GM19372 (cell line): Measurements from ENCODE around the gene USP33.
"Not testable (repeated sequence)": the region's sequence is repeated elsewhere in the genome, so short reads cannot be mapped to it uniquely, and the experiment has no call there.

Experiments
- ATAC-seq: cut with Tn5 transposase; IDR thresholded peaks from one replicate; pipeline ENCODE4 v1.9.1; 2021; ENCODE audit warnings: mild to moderate bottlenecking, low read depth, moderate library complexity; ENCODE audit not compliant: unreplicated experiment

The USP33 gene

GRCh38 chr1:77759071-77760028 is at the start of gene USP33:
Gene USP33, minus strand, starts transcription at chr1:77759852. Its CDS starts 18,155 bp downstream, at chr1:77741697.
- ATAC-seq, result peak; percentile 95

DNA sequence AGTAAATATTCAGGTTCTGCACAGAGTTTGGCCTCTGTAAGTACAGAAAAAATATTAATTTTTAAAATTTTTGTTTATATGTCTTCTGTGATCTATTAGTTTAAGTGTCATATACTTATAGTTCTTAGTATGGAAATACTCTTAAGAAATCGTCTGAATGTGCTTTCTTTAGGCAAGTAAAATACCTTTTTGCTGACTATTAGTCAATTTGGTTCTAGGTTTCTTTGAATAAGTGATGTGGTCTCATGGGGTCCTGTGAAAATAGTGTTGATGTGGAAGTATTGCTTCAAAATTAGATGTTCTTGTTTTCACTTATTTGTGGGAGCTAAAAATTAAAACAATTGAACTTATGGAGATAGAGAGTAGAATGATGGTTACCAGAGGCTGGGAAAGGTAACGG is 43.7 kb upstream of the USP33 start:
- no peak for ATAC-seq

DNA sequence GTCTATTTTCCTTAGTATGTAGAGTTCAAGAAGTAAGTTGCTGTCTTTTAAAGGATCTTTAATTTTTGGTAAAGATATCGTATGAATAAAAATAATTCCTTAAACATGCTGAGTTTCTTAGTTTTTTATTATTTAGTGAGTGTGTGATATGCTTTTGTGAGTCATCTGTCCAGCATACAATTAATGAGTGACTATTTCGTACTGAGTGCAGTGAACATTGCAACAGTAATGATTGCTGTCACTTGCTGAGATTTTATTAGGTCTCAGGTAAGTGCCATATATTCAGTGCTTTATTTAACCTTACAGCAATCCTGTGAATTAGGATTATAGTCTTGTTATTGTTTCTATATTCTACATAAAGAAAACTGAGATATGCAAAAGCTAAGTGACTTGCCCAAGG is 42.4 kb upstream of the USP33 start:
- ATAC-seq, result no peak

DNA sequence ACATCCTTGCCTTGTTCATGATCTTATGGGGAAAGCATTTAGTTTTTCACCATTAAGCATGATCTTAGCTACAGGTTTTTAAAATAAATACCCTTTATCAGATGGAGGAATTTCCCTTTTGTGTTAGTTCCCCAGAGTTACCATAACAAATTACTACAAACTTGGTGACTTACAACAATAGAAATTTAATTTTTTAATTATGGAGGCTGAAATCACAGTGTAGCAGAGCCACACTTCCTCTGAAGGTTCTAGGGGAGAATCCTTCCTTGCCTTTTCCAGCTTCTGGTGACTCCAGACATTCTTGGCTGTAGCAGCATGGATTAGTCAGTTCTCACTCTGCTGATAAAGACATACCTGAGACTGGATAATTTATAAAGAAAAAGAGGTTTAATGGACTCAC is 38.3 kb upstream of the USP33 start:
- no peak for ATAC-seq

- no peak for ATAC-seq
Observed at GRCh38 chr1:77796695-77797405, 37.2 kb upstream of the USP33 start.

DNA sequence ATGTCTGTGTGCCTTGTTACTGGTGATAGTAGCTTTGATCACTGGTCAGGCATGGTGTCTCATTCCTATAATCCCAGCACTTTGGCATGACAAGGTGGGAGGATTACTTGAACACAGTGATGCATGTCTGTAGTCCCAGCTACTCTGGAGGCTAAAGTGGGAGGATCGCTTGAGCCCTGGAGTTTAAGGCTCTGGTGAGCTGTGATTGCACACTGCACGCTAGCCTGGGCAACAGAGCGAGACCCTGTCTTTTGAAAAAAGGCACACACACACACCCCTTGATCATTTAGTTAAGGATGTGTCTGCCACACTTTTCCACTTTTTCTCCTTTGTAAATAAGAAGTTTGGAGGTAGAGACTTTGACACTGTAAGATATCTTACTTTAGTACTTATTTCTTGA is 34.9 kb upstream of the USP33 start:
- no peak for ATAC-seq

DNA sequence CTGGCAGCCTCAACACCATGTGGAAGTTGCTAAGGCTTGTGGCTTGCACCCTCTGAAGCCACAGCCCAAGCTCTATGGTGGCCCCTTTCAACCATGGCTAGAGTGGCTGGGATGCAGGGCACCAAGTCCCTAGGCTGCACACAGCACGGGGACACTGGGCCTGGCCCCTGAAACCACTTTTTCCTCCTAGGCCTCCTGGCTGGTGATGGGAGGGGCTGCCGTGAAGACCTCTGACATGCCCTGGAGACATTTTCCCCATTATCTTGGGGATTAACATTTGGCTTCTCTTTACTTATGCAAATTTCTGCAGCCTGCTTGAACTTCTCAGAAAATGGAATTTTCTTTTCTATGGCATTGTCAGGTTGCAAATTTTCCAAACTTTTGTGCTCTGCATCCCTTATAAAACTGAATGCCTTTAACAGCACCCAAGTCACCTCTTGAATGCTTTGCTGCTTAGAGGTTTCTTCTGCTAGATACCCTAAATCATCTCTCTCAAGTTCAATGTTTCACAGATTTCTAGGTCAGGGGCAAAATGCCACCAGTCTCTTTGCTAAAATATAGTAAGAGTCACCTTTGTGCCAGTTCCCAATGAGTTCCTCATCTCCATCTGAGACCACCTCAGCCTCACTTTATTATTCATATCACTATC is 26.6 kb upstream of the USP33 start:
- not testable (repeated sequence) for ATAC-seq

DNA sequence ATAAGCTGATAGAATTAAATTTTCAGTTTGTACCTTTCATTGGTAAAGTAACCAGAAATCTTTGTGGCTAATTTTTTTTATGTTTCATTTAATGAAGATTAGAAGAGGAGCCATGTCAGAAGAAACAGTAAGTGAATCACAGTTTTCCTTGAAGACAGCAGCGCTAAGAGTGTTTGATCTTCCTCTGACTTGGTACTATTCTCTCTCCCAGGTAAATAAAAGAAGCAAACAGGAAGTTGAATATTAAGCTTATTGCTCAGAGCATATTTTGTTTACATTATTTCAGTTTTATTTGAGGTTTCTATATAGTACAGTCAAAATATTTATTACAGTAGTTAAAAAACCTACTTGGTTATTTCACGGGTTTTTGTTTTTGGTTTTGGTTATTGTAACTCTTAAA is 23.5 kb upstream of the USP33 start:
- ATAC-seq, result no peak

DNA sequence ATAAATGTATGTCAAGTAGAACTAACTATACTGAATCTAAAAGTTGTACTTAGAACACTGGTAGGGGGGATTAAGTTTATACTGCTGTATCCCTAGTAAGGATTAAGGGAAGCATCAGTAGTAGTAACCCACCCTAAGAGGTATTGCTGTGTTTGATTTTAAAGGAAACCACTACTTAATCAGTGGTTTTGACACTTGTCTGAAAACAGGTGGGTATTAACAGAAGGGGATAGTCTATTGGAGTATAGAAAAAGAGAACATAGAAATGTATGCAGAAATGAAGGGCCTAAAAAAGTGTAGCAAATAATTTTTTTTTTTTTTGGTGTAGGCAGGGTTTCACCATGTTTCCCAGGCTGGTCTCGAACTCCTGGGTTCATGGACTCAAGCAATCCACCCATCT is 22.0 kb upstream of the USP33 start:
- no peak for ATAC-seq

DNA sequence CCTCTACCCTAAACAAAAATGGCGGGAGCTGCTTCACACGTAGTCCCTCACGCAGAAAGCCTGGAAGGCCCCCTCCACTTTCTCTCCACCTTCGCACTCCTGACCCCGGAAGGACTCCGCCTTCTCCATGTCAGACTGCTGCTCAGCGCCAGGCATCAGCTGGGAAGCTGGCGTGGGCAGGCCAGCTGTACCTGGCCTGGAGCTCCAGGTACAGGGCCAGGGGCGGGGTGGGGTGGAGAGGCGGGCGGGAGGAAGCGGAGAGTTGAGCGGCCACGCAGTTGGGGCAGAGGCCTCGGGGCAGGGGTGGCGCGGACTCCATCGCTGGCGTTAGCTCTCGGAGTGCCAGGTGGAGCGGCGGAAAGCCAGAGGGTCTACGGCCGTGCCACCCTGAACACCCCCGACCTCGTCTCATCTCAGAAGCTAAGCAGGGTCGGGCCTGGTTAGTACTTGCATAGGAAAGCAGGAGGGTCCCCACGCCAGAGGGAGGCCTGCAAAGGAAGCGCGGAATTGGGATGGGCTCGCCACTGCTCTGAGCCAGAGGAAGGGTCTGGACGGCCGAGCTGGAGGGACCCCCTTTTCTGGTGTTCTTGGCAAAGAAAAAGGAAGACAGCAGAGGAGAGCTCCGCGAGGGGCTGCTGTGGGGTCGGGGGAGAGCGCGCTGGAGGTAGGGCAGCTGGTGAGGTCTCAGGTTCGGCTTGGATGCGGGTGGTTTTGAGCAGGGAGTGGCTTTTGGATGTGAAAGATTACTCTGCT is 20.1 kb upstream of the USP33 start, which contains the start of gene MIGA1:
TSS of gene MIGA1 (plus strand) at position 121 of the 753 bp plus-strand sequence. CDS start 3,604 bp downstream, outside the sequence.
- ATAC-seq, result peak; percentile 93

- no peak for ATAC-seq
Observed at GRCh38 chr1:77776007-77776700, 16.5 kb upstream of the USP33 start.

DNA sequence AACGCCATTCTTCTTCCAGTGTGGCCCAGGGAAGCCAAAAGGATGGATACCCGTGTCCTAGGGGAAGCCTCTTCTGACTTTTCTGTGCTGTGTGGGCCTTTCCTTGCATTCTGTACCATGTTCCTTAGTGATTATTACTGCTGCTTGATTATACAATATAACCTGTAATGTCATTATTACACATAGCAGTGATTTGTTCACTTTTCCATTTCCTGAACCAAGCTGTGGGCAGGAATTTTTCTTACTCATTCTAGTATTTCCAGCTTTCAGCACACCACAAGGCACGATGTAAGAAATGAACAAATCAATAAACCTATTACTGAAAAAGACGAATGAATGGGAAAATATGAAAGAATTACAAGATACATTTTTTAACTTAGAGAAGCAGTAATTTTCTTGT is 8.4 kb upstream of the USP33 start:
- no peak for ATAC-seq

DNA sequence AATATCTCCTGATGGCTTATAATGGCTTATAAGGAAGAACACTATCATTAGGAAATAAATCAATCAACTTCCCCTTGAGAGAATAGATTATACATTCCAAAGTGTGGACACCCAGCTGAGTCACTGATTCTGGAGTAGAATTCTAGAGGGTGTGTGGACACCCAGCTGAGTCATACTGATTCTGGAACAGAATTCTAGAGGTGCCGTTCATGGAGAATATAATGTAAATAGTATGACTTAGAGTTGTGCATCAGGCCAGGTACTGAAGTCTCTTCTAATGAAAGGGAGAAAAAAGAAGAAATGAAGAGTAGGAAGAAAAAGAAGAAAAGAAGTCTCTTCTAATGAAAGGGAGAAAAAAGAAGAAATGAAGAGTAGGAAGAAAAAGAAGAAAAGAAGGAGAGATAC is 2.4 kb upstream of the USP33 start:
- no peak for ATAC-seq

GRCh38 chr1:77757603-77758002 is 2.0 kb downstream of the USP33 start:
- ATAC-seq, result no peak

DNA sequence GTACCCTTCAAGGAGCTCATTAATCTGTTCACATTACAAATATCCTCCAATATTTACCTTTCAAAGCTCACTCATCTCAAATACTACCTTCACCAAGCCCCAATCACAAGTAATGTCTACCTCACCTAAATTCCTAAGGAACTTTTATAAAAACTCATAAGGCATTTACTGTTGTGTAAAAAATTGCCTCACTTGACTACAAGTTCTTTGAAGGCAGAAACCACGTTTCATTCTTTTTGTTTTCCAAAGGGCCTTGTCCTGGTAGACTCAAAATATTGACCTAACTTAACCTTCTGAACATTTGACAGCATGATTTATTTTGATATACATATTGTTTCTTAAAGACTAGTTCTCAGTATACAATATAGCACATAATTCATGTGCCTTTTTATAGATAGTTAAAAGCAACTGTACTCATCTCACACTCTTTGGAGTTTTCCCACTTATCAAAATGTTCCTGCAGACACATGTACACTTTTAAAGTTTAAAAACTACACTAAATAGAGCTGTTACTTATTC is 2.5 kb downstream of the USP33 start:
- no peak for ATAC-seq

DNA sequence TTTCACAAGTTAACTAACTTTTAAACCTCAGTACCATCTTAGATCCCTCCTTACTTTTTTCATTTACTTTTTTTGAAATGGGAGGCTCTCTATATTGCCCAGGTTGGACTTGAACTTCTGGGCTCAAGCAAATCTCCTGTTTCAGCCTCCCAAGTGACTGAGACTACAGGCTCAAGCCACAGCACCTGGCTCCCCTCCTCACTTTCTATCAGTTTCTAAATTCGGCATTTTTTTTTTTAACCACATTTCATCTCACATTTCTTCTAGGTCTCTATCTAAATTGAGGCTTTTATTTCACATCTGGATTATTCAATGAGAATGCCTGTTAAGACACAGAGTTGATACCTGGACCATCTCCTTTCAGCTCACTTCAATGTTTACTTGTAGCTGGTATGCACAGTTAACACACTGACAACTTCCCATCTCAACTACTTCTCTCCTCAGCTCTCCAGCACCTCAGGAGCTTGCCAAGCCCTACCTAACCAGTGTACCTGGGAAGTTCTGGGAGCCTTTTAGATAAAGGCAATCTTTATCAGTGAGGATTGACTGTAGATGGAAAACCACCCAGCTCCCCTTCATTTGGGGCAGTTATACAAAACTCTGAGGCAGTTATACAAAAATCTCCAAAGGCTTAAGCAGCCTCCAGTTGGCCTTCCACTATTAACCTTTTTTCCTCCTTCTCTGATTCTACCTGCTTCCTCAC is 3.4 kb downstream of the USP33 start:
- ATAC-seq, result no peak

- not testable (repeated sequence) for ATAC-seq
Observed at GRCh38 chr1:77749489-77749888, 10.2 kb downstream of the USP33 start.

- ATAC-seq, result no peak
Observed at GRCh38 chr1:77744576-77744975, 15.1 kb downstream of the USP33 start.

- no peak for ATAC-seq
Observed at GRCh38 chr1:77742011-77742555, 17.6 kb downstream of the USP33 start.
